Breast epithelium (tissue), 4 donors: ENCODE results near the gene GINM1. TPM values are rescaled to one million over a fixed set of nuclear protein-coding genes. Genes with fewer than 3 reads are reported as not detected.

ENCODE experiments used
- DNase-seq, 2 donors: peaks; one replicate each; pipeline ENCODE4 v3.0.0-alpha.2; 2019; ENCODE audit warnings: low spot score in 2 of 2
- H3K27ac ChIP-seq, 2 donors: fragments of 200-600 bp; sonication (generic) in 1 of 2; one replicate each; pipeline ENCODE4 v1.5.1; 2016 to 2019; ENCODE audit warnings: mild to moderate bottlenecking in 1 of 2
- H3K27me3 ChIP-seq, 2 donors: fragments of 200-600 bp; sonication (generic) in 1 of 2; one replicate each; pipeline versions ENCODE4 v1.5.1 to v1.6.0; 2017 to 2019; ENCODE audit warnings: control low read depth in 1 of 2, mild to moderate bottlenecking in 1 of 2
- H3K36me3 ChIP-seq: fragments of 200-600 bp; one replicate; pipeline ENCODE4 v1.5.1; 2019
- H3K4me1 ChIP-seq, 2 donors: fragments of 200-600 bp; sonication (generic); one replicate each; pipeline ENCODE4 v1.5.1; 2016 to 2019; ENCODE audit warnings: control low read depth in 1 of 2
- H3K4me3 ChIP-seq, 3 donors: fragments of 200-600 bp; sonication (generic); 1 replicate in 2 of 3; 2 replicates in 1 of 3; pipeline ENCODE4 v1.5.1; 2016 to 2019; ENCODE audit warnings: mild to moderate bottlenecking in 3 of 3, moderate library complexity in 2 of 3
- H3K9me3 ChIP-seq, 2 donors: fragments of 200-600 bp; sonication (generic) in 1 of 2; one replicate each; pipeline ENCODE4 v1.5.1; 2016 to 2019; ENCODE audit warnings: control low read depth in 1 of 2
- POLR2A ChIP-seq: fragments of 450-650 bp; IDR thresholded peaks from one replicate; pipeline ENCODE4 v1.6.1; 2016; ENCODE audit warnings: antibody characterized with exemption, mild to moderate bottlenecking, moderate library complexity
- POLR2AphosphoS5 ChIP-seq, 3 donors: sonication (generic); formaldehyde crosslinking; IDR thresholded peaks; one replicate each; pipeline ENCODE4 v1.6.1; 2017; ENCODE audit warnings: antibody characterized with exemption in 3 of 3
- intact Hi-C: fragments of 100-400 bp; cut with DNase I; formaldehyde crosslinking; loops from one replicate; pipeline ENCODE4 v1.15.1; 2023; ENCODE audit warnings: low total_unique reads
- total RNA-seq, 3 donors: library from RNA; depleted of rRNA; stranded (reverse); fragments of >200 nt; gene quantifications; one replicate each; pipeline ENCODE4 v1.1.0, GENCODE V29; 2016
- TF ChIP-seq, protein P1 (sequence below), 3 donors: fragments of 450-650 bp; IDR thresholded peaks; one replicate each; pipeline ENCODE4 v1.5.1; 2016 to 2017; ENCODE audit warnings: antibody characterized with exemption in 3 of 3, mild to moderate bottlenecking in 3 of 3, moderate library complexity in 3 of 3

The GINM1 gene
- total RNA-seq, 3 donors from 2014 or later = 53.1 to 75.8 (median 54.7) TPM

DNA sequence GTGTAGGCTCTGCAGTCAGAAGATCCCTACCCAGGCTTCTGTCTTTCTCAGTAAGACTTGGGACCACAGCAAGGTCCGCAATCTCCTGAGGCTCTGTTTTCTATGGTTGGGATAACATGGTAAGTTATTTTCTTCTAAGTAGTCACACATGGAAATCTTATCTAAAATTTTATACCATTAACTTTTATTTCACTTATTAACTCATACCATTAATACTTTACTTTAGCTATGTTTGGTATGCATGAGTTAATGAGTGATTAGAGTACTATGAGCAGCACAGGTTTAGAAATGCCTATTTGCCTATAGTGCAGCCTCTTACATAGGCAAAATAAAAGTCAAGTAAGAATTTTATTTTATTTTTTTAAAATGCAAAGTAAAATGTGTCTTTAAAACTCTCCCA lies 27.2 kb downstream of the GINM1 start:
- TF ChIP-seq POLR2AphosphoS5 (IDR thresholded peaks at IDR 0.05) = no peak
- TF ChIP-seq, protein P1, sequence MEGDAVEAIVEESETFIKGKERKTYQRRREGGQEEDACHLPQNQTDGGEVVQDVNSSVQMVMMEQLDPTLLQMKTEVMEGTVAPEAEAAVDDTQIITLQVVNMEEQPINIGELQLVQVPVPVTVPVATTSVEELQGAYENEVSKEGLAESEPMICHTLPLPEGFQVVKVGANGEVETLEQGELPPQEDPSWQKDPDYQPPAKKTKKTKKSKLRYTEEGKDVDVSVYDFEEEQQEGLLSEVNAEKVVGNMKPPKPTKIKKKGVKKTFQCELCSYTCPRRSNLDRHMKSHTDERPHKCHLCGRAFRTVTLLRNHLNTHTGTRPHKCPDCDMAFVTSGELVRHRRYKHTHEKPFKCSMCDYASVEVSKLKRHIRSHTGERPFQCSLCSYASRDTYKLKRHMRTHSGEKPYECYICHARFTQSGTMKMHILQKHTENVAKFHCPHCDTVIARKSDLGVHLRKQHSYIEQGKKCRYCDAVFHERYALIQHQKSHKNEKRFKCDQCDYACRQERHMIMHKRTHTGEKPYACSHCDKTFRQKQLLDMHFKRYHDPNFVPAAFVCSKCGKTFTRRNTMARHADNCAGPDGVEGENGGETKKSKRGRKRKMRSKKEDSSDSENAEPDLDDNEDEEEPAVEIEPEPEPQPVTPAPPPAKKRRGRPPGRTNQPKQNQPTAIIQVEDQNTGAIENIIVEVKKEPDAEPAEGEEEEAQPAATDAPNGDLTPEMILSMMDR (IDR thresholded peaks at IDR 0.05) = no peak
- TF ChIP-seq POLR2A = no peak
- no peaks in the 10 kb centered on the region for H3K9me3 ChIP-seq
- no peak overlapping the region for H3K4me3 ChIP-seq
- H3K27me3 ChIP-seq = no peaks in the 10 kb centered on the region
- intact Hi-C loops = no loop called here
- H3K27ac ChIP-seq = no peak overlapping the region
- H3K36me3 ChIP-seq = peaks cover 9% of the 10 kb centered on the region
- no peak for DNase-seq
- no peaks in the 10 kb centered on the region for H3K4me1 ChIP-seq

DNA sequence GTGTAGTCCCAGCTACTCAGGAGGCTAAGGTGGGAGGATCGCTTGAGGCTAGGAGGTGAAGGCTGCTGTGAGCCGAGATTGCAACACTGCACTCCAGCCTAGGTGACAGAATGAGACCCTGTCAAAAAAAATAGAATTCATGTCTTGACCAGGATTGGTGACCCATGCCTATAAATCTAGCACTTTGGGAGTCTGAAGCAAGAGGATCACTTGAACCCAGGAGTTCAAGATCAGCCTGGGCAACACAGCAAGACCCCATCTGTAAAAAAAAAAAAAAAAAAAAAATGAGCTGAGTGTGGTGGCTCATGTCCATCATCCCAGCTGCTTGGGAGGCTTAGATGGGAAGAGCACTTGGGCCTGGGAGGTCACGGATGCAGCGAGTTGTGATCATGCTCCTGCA lies 34.3 kb downstream of the GINM1 start:
- Histone ChIP-seq H3K27me3 (no peaks in the 10 kb centered on the region), H3K27ac (no peak overlapping the region), H3K4me3 (no peak overlapping the region), H3K9me3 (no peaks in the 10 kb centered on the region), H3K4me1 (no peaks in the 10 kb centered on the region), H3K36me3 (no peaks in the 10 kb centered on the region)
- DNase-seq = no peak
- intact Hi-C loops = no loop called here
- TF ChIP-seq POLR2AphosphoS5 (IDR thresholded peaks at IDR 0.05) = no peak
- TF ChIP-seq POLR2A = no peak
- TF ChIP-seq, protein P1 (IDR thresholded peaks at IDR 0.05) = no peak

DNA sequence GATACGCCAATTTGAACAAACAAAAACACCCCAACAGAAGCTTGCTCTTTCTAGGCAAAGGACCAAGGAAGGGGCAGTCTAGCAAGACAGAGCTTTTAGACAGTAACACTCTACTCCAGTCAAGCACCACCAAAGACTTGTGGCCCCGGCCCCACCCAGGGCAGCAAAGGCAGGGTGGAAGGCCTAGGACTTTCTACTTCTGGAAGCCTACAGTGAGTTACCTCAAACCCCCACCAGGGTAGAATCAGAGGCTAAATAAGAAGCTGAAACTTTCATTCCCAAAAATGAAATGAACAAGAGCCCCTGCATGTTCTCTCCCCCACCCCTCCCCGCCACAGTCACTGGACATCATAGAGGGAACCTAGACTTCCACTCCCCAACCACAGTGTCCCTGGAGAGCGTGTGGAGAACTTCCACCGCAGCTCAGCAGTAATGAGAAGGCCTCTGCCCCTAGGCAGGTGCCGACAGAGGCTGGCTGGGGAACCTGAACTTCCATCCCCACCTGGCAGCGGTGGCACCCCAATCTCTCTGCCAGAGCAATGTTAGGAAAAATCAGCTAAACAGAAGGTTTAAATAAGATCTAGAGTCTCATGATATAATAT lies 42.3 kb downstream of the GINM1 start:
- Histone ChIP-seq H3K27ac (no peak overlapping the region), H3K4me3 (no peak overlapping the region), H3K27me3 (no peaks in the 10 kb centered on the region), H3K9me3 (peaks cover 0 to 2% of the 10 kb centered on the region in 2 donors), H3K4me1 (no peaks in the 10 kb centered on the region), H3K36me3 (no peaks in the 10 kb centered on the region)
- intact Hi-C loops = no loop called here
- DNase-seq = no peak
- TF ChIP-seq POLR2A = no peak

DNA sequence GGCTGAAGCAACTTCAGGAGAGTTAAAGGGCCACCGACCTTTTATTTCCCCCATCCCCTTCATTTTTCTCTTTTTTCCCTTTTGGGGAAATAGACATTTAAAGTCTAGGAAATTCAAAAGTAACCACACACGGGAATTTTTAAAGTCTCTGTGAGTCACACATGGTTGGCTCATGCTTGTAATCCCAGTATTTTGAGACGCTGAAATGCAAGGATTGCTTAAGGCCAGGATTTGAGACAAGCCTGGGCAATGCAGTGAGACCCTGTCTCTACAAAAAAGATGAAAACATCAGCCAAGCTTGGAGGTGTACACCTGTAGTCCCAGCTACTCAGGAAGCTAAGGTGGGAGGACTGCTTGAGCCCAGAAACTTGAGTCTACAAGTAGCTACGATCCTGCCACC lies 48.2 kb downstream of the GINM1 start:
- no peak for DNase-seq
- intact Hi-C loops = no loop called here

GRCh38 chr6:149615805-149616204 lies 49.6 kb downstream of the GINM1 start:
- Histone ChIP-seq H3K4me1 (no peaks in the 10 kb centered on the region), H3K27me3 (no peaks in the 10 kb centered on the region), H3K9me3 (peaks cover 0 to 8% of the 10 kb centered on the region in 2 donors), H3K36me3 (no peaks in the 10 kb centered on the region), H3K4me3 (no peak overlapping the region), H3K27ac (no peak overlapping the region)
- DNase-seq = no peak
- intact Hi-C loops = no loop called here
- TF ChIP-seq POLR2A (no peak), POLR2AphosphoS5 (IDR thresholded peaks at IDR 0.05) (no peak)
- TF ChIP-seq, protein P1 (IDR thresholded peaks at IDR 0.05) = no peak

More for the DNA sequence above, 48.2 kb downstream of the GINM1 start:
- Histone ChIP-seq H3K27me3 (no peaks in the 10 kb centered on the region), H3K36me3 (no peaks in the 10 kb centered on the region), H3K4me3 (no peak overlapping the region), H3K27ac (no peak overlapping the region), H3K4me1 (no peaks in the 10 kb centered on the region), H3K9me3 (peaks cover 0 to 8% of the 10 kb centered on the region in 2 donors)
- TF ChIP-seq POLR2AphosphoS5 (IDR thresholded peaks at IDR 0.05) (no peak), POLR2A (no peak)
- TF ChIP-seq, protein P1 (IDR thresholded peaks at IDR 0.05) = no peak
